Glutamatergic neuron (in vitro differentiated cells): ENCODE data around the gene FXYD4. TPM values are rescaled to one million over a fixed set of nuclear protein-coding genes. Genes with fewer than 3 reads are reported as not detected.
A peak's percentile ranks its signal among the peaks of the same experiment; 100 is the strongest.
"Not testable (repeated sequence)": the region's sequence is repeated elsewhere in the genome, so short reads cannot be mapped to it uniquely, and the experiment has no call there.

ENCODE experiments used
- DNase-seq: peaks from one replicate; pipeline ENCODE4 v3.0.0; 2022
- H3K27ac Mint-ChIP-seq: one replicate; pipeline ENCODE4 v1.8.0; 2020; ENCODE audit warnings: mild to moderate bottlenecking, mixed read lengths, inconsistent platforms; ENCODE audit not compliant: unreplicated experiment
- H3K27me3 Mint-ChIP-seq: one replicate; pipeline ENCODE4 v1.8.0; 2020; ENCODE audit warnings: mild to moderate bottlenecking, moderate library complexity, mixed read lengths, inconsistent platforms; ENCODE audit not compliant: unreplicated experiment
- H3K36me3 Mint-ChIP-seq: one replicate; pipeline ENCODE4 v1.8.0; 2020; ENCODE audit warnings: mild to moderate bottlenecking, mixed read lengths, inconsistent platforms; ENCODE audit not compliant: unreplicated experiment
- H3K4me1 Mint-ChIP-seq: one replicate; pipeline ENCODE4 v1.8.0; 2020; ENCODE audit warnings: mild to moderate bottlenecking, low read depth, mixed read lengths, inconsistent platforms; ENCODE audit not compliant: unreplicated experiment
- H3K4me3 Mint-ChIP-seq: one replicate; pipeline ENCODE4 v1.8.0; 2020; ENCODE audit warnings: mild to moderate bottlenecking, mixed read lengths, inconsistent platforms; ENCODE audit not compliant: unreplicated experiment
- H3K9me3 Mint-ChIP-seq: one replicate; pipeline ENCODE4 v1.8.0; 2020; ENCODE audit warnings: mild to moderate bottlenecking, moderate library complexity, mixed read lengths, inconsistent platforms; ENCODE audit not compliant: unreplicated experiment
- CTCF ChIP-seq: fragments of 200-600 bp; sonication (generic); IDR thresholded peaks from one replicate; pipeline ENCODE4 v1.5.0; 2021; ENCODE audit not compliant: partially characterized antibody, unreplicated experiment
- total RNA-seq: library from RNA; stranded (reverse); fragmentation: NEBNext Ultra II Directional; extraction: Animal tissue kit (Norgen Biotek cat#: 25700); gene quantifications from one replicate; pipeline ENCODE4 v1.2.1, GENCODE V29; 2021; ENCODE audit not compliant: unreplicated experiment

Gene FXYD4
- total RNA-seq, 1 donor from 2014 or later, result not detected

GRCh38 chr10:43327171-43327570 is 44.3 kb upstream of the FXYD4 start:
- TF ChIP-seq CTCF, result no peak
- DNase-seq, result no peak
- H3K4me3 Mint-ChIP-seq, result no peak overlapping the region
- H3K36me3 Mint-ChIP-seq, result peaks cover 8% of the 10 kb centered on the region
- H3K27me3 Mint-ChIP-seq, result peaks cover 4% of the 10 kb centered on the region
- H3K9me3 Mint-ChIP-seq, result peaks cover 3% of the 10 kb centered on the region
- H3K4me1 Mint-ChIP-seq, result no peaks in the 10 kb centered on the region
- no peak overlapping the region for H3K27ac Mint-ChIP-seq

- no peak for TF ChIP-seq CTCF
- Mint-ChIP-seq H3K4me3 (no peak overlapping the region), H3K36me3 (peaks cover 8% of the 10 kb centered on the region), H3K9me3 (peaks cover 3% of the 10 kb centered on the region), H3K27me3 (peaks cover 7% of the 10 kb centered on the region), H3K4me1 (no peaks in the 10 kb centered on the region), H3K27ac (peak overlapping the region; percentile 12)
- DNase-seq, result no peak
These were observed 43.5 kb upstream of the FXYD4 start for GRCh38 chr10:43327986-43328385.

- DNase-seq, H3K4me3 Mint-ChIP-seq, H3K4me1 Mint-ChIP-seq, H3K36me3 Mint-ChIP-seq, H3K9me3 Mint-ChIP-seq, H3K27ac Mint-ChIP-seq, H3K27me3 Mint-ChIP-seq: not testable (repeated sequence)
These were observed 42.6 kb upstream of the FXYD4 start for GRCh38 chr10:43328810-43329209.

GRCh38 chr10:43329246-43329885 is 42.1 kb upstream of the FXYD4 start:
- not testable (repeated sequence) for DNase-seq, H3K4me3 Mint-ChIP-seq, H3K27me3 Mint-ChIP-seq, H3K4me1 Mint-ChIP-seq, H3K27ac Mint-ChIP-seq, H3K36me3 Mint-ChIP-seq, H3K9me3 Mint-ChIP-seq

GRCh38 chr10:43330049-43330823 is 41.2 kb upstream of the FXYD4 start:
- H3K4me1 Mint-ChIP-seq, H3K27me3 Mint-ChIP-seq, DNase-seq, H3K9me3 Mint-ChIP-seq, H3K4me3 Mint-ChIP-seq, H3K36me3 Mint-ChIP-seq: not testable (repeated sequence)
- peak overlapping the region; percentile 48 for H3K27ac Mint-ChIP-seq

GRCh38 chr10:43330824-43331127 is 40.7 kb upstream of the FXYD4 start:
- H3K4me3 Mint-ChIP-seq, H3K27ac Mint-ChIP-seq, DNase-seq, H3K9me3 Mint-ChIP-seq, H3K27me3 Mint-ChIP-seq, H3K36me3 Mint-ChIP-seq, H3K4me1 Mint-ChIP-seq: not testable (repeated sequence)

GRCh38 chr10:43333653-43334052 is 37.8 kb upstream of the FXYD4 start:
- H3K4me3 Mint-ChIP-seq, result no peak overlapping the region
- H3K27ac Mint-ChIP-seq, result no peak overlapping the region
- TF ChIP-seq CTCF, result no peak
- H3K4me1 Mint-ChIP-seq, result peaks cover 4% of the 10 kb centered on the region
- no peaks in the 10 kb centered on the region for H3K9me3 Mint-ChIP-seq
- H3K27me3 Mint-ChIP-seq, result peaks cover 9% of the 10 kb centered on the region
- no peak for DNase-seq
- no peaks in the 10 kb centered on the region for H3K36me3 Mint-ChIP-seq
